Activated naive CD4-positive, alpha-beta T cell treated with anti-CD3 and anti-CD28 coated beads, Interleukin-2, amount 10 ng/mL, durations not matched to agents 7 days and 5 days (primary cell): ENCODE results near the gene SMCR8.
A peak's percentile ranks its signal among the peaks of the same experiment; 100 is the strongest.
"Not testable (repeated sequence)": the region's sequence is repeated elsewhere in the genome, so short reads cannot be mapped to it uniquely, and the experiment has no call there.

ENCODE experiments used
- CTCF ChIA-PET: fragments of 350-600 bp; sonication (Branson Sonifier 250); formaldehyde crosslinking; loops from one replicate; lab custom pipeline; 2021; ENCODE audit warnings: antibody characterized with exemption; lab: Charles Lee
- DNase-seq: peaks from one replicate; pipeline ENCODE4 v3.0.0-alpha.2; 2020
- H3K27ac Mint-ChIP-seq: one replicate; pipeline ENCODE4 v1.8.0; 2021; ENCODE audit warnings: mild to moderate bottlenecking, moderate library complexity, mixed read lengths
- H3K27me3 Mint-ChIP-seq: one replicate; pipeline ENCODE4 v1.8.0; 2021; ENCODE audit warnings: mild to moderate bottlenecking, mixed read lengths
- H3K36me3 Mint-ChIP-seq: one replicate; pipeline ENCODE4 v1.8.0; 2021; ENCODE audit warnings: mixed read lengths
- H3K4me1 Mint-ChIP-seq: one replicate; pipeline ENCODE4 v1.8.0; 2021; ENCODE audit warnings: mixed read lengths
- H3K4me3 Mint-ChIP-seq: one replicate; pipeline ENCODE4 v1.8.0; 2021; ENCODE audit warnings: mild to moderate bottlenecking, moderate library complexity, mixed read lengths
- H3K9me3 Mint-ChIP-seq: one replicate; pipeline ENCODE4 v1.8.0; 2021; ENCODE audit warnings: mixed read lengths

Gene SMCR8

GRCh38 chr17:18314731-18315561 is at the start of gene SMCR8, which contains the start of gene TOP3A:
TSS of gene SMCR8 (plus strand) at chr17:18315293. CDS start at chr17:18315790, 497 bp downstream.
TSS of gene TOP3A (minus strand) at chr17:18314994. CDS start at chr17:18314778, 216 bp downstream.
- Mint-ChIP-seq H3K27ac (peak within 1 kb of the TSS; percentile 99), H3K36me3 (peaks cover 51% of the 10 kb centered on the region), H3K27me3 (no peaks in the 10 kb centered on the region), H3K4me1 (peaks cover 82% of the 10 kb centered on the region), H3K9me3 (no peaks in the 10 kb centered on the region), H3K4me3 (peak within 1 kb of the TSS; percentile 89)
- CTCF ChIA-PET, result no interaction called here
- DNase-seq, result peak; percentile 99

- H3K4me1 Mint-ChIP-seq, result no peaks in the 10 kb centered on the region
- H3K27me3 Mint-ChIP-seq, result no peaks in the 10 kb centered on the region
- DNase-seq, result no peak
- H3K9me3 Mint-ChIP-seq, result no peaks in the 10 kb centered on the region
- no peak overlapping the region for H3K27ac Mint-ChIP-seq
- H3K36me3 Mint-ChIP-seq, result peaks cover 8% of the 10 kb centered on the region
- CTCF ChIA-PET, result no interaction called here
- H3K4me3 Mint-ChIP-seq, result no peak overlapping the region
These were observed 47.7 kb upstream of the SMCR8 start for GRCh38 chr17:18267366-18267765.

GRCh38 chr17:18267927-18268711 is 47.0 kb upstream of the SMCR8 start:
- Mint-ChIP-seq H3K9me3 (no peaks in the 10 kb centered on the region), H3K27ac (no peak overlapping the region), H3K27me3 (no peaks in the 10 kb centered on the region), H3K4me1 (no peaks in the 10 kb centered on the region), H3K4me3 (no peak overlapping the region), H3K36me3 (peaks cover 11% of the 10 kb centered on the region)
- CTCF ChIA-PET, result no interaction called here
- DNase-seq, result no peak

GRCh38 chr17:18270046-18270931 is 44.8 kb upstream of the SMCR8 start:
- peaks cover 8% of the 10 kb centered on the region for H3K36me3 Mint-ChIP-seq
- CTCF ChIA-PET, result no interaction called here
- peak overlapping the region; percentile 19 for H3K27ac Mint-ChIP-seq
- no peak overlapping the region for H3K4me3 Mint-ChIP-seq
- H3K9me3 Mint-ChIP-seq, result no peaks in the 10 kb centered on the region
- H3K27me3 Mint-ChIP-seq, result no peaks in the 10 kb centered on the region
- DNase-seq, result no peak
- no peaks in the 10 kb centered on the region for H3K4me1 Mint-ChIP-seq

GRCh38 chr17:18277076-18277475 is 38.0 kb upstream of the SMCR8 start:
- H3K9me3 Mint-ChIP-seq, result no peaks in the 10 kb centered on the region
- H3K36me3 Mint-ChIP-seq, result peaks cover 14% of the 10 kb centered on the region
- no peak for DNase-seq
- CTCF ChIA-PET, result no interaction called here
- no peaks in the 10 kb centered on the region for H3K27me3 Mint-ChIP-seq
- H3K4me3 Mint-ChIP-seq, result no peak overlapping the region
- H3K27ac Mint-ChIP-seq, result no peak overlapping the region
- H3K4me1 Mint-ChIP-seq, result no peaks in the 10 kb centered on the region

GRCh38 chr17:18278867-18279266 is 36.2 kb upstream of the SMCR8 start:
- H3K4me1 Mint-ChIP-seq, result no peaks in the 10 kb centered on the region
- no peaks in the 10 kb centered on the region for H3K27me3 Mint-ChIP-seq
- CTCF ChIA-PET, result no interaction called here
- H3K9me3 Mint-ChIP-seq, result no peaks in the 10 kb centered on the region
- H3K27ac Mint-ChIP-seq, result no peak overlapping the region
- no peak for DNase-seq
- no peak overlapping the region for H3K4me3 Mint-ChIP-seq
- H3K36me3 Mint-ChIP-seq, result peaks cover 24% of the 10 kb centered on the region

GRCh38 chr17:18280249-18280648 is 34.8 kb upstream of the SMCR8 start:
- DNase-seq, result no peak
- Mint-ChIP-seq H3K4me3 (no peak overlapping the region), H3K4me1 (no peaks in the 10 kb centered on the region), H3K36me3 (peaks cover 31% of the 10 kb centered on the region), H3K27ac (no peak overlapping the region), H3K27me3 (no peaks in the 10 kb centered on the region), H3K9me3 (no peaks in the 10 kb centered on the region)
- CTCF ChIA-PET, result no interaction called here

GRCh38 chr17:18280766-18281371 is 34.2 kb upstream of the SMCR8 start:
- Mint-ChIP-seq H3K4me3 (no peak overlapping the region), H3K4me1 (no peaks in the 10 kb centered on the region)

GRCh38 chr17:18281788-18282187 is 33.3 kb upstream of the SMCR8 start:
- no peaks in the 10 kb centered on the region for H3K27me3 Mint-ChIP-seq
- H3K36me3 Mint-ChIP-seq, result peaks cover 36% of the 10 kb centered on the region
- no peaks in the 10 kb centered on the region for H3K9me3 Mint-ChIP-seq
- no peak overlapping the region for H3K27ac Mint-ChIP-seq
- no peaks in the 10 kb centered on the region for H3K4me1 Mint-ChIP-seq
- DNase-seq, result no peak
- CTCF ChIA-PET, result no interaction called here
- H3K4me3 Mint-ChIP-seq, result no peak overlapping the region

More at GRCh38 chr17:18280766-18281371, 34.2 kb upstream of the SMCR8 start:
- no peaks in the 10 kb centered on the region for H3K27me3 Mint-ChIP-seq
- CTCF ChIA-PET, result no interaction called here
- no peak for DNase-seq
- H3K36me3 Mint-ChIP-seq, result peaks cover 34% of the 10 kb centered on the region
- H3K9me3 Mint-ChIP-seq, result no peaks in the 10 kb centered on the region
- no peak overlapping the region for H3K27ac Mint-ChIP-seq

GRCh38 chr17:18285296-18285695 is 29.8 kb upstream of the SMCR8 start:
- Mint-ChIP-seq H3K9me3 (no peaks in the 10 kb centered on the region), H3K4me3 (no peak overlapping the region), H3K27me3 (no peaks in the 10 kb centered on the region), H3K4me1 (no peaks in the 10 kb centered on the region), H3K36me3 (peaks cover 41% of the 10 kb centered on the region), H3K27ac (no peak overlapping the region)
- DNase-seq, result no peak
- CTCF ChIA-PET, result no interaction called here

- peaks cover 40% of the 10 kb centered on the region for H3K36me3 Mint-ChIP-seq
- H3K4me3 Mint-ChIP-seq, result no peak overlapping the region
- no peaks in the 10 kb centered on the region for H3K9me3 Mint-ChIP-seq
- H3K27me3 Mint-ChIP-seq, result no peaks in the 10 kb centered on the region
- CTCF ChIA-PET, result no interaction called here
- H3K4me1 Mint-ChIP-seq, result no peaks in the 10 kb centered on the region
- H3K27ac Mint-ChIP-seq, result peak overlapping the region; percentile 35
- no peak for DNase-seq
These were observed 23.2 kb upstream of the SMCR8 start for GRCh38 chr17:18291718-18292540.

GRCh38 chr17:18298061-18298460 is 17.0 kb upstream of the SMCR8 start:
- CTCF ChIA-PET, H3K4me3 Mint-ChIP-seq, H3K4me1 Mint-ChIP-seq, DNase-seq, H3K9me3 Mint-ChIP-seq, H3K27ac Mint-ChIP-seq, H3K27me3 Mint-ChIP-seq: not testable (repeated sequence)
- peaks cover 35% of the 10 kb centered on the region for H3K36me3 Mint-ChIP-seq
